NCI-H2227 (cell line): ENCODE results near the gene ADCY6.

Experiments used
- DNase-seq: peaks from one replicate; lab custom pipeline; 2025; ENCODE audit not compliant: unreplicated experiment; lab: John Stamatoyannopoulos, UW

The ADCY6 gene

DNA sequence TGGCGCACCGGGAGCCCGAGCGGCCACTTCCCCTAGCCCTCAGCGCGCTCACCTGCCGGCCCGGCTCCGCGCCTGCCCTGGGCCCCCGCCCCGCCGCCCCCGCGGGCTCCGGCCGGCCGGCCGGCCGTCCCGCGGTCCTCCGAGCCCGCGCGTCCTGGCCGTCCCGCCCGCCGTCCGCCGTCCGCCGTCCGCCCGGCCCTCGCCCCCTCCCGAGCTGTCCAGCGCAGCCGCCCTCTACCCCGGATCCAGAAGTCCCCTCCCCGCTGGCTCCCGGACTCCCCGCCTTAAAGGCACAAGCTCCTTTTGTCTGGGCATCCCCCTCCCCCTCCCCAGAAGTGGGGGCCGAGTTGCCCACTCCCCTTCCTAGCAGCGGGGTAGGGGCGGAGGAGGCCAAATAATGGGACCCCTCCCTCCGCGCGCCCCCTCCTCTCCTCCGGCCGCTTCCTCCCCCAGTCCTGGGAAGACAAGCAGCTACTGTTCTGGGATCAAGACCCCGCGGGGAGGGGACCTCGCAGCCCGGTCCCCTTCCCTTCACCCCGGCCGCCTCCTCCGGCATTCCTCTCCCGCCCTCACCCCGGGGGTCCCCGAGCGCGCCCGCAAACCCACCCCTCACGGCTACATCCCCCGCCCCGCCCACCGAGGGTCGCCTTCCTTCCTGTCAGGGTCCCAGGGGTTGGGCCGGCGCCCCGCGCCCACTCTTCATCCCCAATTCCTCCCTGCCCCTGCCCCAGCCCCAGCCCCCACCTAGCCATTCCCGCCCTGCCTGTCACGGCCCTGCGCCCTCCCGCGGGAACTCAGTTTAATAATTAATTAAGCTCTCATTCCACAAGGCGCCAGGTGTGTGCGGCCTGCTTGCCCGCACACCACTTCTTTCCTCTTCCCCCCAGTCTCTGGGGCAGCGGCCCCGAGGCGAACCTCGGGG, at the start of gene ADCY6:
Gene ADCY6 (minus strand): TSS at position 236 of the 922 bp plus-strand sequence. CDS start 5,655 bp downstream, outside the sequence.
- DNase-seq, result peak; percentile 43

GRCh38 chr12:48838048-48838447, 49.2 kb upstream of the ADCY6 start:
- DNase-seq, result no peak

DNA sequence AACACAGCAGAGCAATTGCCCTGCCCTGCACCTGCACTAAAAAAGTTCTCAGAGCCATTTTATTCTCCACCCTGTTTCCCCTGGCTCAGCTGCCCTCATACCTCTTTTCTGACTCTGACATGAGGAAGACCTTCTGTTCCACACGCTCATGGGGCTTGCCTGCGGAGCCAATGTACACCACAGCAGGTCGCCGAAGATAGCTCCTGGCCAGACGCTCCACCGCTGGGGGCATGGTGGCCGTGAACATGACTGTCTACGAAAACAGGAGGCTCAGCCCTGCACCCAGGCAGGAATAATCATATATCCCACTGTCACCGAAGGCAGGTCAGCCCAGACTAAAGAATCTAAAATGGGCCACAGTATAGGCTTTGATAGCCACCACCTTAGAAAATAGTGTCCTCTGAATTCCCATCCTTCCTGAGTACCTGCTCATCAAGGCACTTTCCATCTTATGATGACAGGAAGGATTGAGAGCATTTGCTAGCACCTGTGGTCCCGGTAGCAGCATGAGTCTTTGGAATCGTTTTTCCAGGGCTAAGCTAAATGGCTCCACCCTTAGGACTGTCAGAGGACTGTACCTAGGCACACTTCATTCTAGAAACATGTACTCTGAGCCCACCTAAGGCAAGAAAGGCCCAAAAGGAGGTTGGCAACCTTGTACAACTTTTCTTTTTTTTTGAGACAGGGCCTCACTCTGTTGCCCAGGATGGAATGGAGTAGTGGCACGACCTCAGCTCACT, 43.6 kb upstream of the ADCY6 start:
- DNase-seq, result no peak

- DNase-seq, result no peak
Measured at GRCh38 chr12:48831257-48831656, 42.4 kb upstream of the ADCY6 start.

- DNase-seq, result no peak
Measured at GRCh38 chr12:48828841-48829575, 40.1 kb upstream of the ADCY6 start.

- no peak for DNase-seq
Measured at GRCh38 chr12:48828293-48828692, 39.4 kb upstream of the ADCY6 start.

DNA sequence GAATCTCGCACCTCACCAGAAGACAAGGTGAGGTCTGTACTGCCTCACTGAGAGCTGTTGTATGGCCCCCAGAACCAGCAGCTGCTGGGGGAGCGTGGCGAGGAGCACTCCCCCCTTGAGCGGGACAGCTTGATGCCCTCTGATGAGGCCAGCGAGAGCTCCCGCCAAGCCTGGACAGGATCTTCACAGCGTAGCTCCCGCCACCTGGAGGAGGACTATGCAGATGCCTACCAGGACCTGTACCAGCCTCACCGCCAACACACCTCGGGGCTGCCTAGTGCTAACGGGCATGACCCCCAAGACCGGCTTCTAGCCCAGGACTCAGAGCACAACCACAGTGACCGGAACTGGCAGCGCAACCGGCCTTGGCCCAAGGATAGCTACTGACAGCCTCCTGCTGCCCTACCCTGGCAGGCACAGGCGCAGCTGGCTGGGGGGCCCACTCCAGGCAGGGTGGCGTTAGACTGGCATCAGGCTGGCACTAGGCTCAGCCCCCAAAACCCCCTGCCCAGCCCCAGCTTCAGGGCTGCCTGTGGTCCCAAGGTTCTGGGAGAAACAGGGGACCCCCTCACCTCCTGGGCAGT, 38.7 kb upstream of the ADCY6 start:
- no peak for DNase-seq

DNA sequence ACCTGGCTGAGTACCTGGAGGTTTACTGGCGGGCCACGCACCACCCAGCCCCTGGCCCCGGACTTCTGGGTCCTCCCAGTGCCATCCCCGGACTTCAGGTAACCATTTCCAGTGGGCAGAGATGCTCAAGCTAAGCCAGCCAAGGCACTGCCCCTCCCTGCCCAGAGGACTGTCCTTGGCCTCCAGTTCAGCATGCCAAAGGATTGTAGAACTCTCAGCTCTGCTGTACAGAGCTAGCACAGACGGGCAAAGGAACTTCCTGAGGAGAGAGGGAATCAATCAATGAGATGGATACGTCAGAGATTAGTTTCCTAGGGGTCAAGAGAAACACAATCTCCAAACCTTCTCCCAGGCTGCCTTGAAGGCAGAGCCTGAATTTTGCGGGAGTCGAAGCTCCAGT, 38.1 kb upstream of the ADCY6 start:
- DNase-seq, result no peak

- DNase-seq, result no peak
Measured at GRCh38 chr12:48826209-48826855, 37.4 kb upstream of the ADCY6 start.

- DNase-seq, result no peak
Measured at GRCh38 chr12:48824905-48825304, 36.0 kb upstream of the ADCY6 start.

- no peak for DNase-seq
Measured at GRCh38 chr12:48824112-48824511, 35.2 kb upstream of the ADCY6 start.

- DNase-seq, result no peak
Measured at GRCh38 chr12:48823281-48823680, 34.4 kb upstream of the ADCY6 start.

DNA sequence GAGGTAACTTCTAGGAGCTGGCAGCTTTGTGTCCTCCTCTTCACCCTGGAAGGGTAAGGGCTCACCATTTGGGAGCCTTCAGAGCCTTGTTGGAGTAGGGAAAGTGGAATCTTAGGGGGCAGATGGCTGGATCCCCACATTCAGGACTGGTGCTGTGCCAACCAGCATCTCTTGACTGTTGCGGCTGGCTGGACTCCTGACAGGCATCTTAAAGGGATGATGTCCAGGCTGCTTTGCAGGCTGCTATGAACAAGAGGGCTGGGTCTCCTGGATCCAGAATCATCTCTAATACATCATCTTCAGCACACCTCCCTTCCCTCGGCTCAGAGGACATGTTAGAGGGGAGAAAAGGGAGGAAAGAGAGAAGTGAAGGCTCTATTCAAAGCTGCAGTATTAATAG, 33.8 kb upstream of the ADCY6 start:
- no peak for DNase-seq

- no peak for DNase-seq
Measured at GRCh38 chr12:48822139-48822538, 33.2 kb upstream of the ADCY6 start.

DNA sequence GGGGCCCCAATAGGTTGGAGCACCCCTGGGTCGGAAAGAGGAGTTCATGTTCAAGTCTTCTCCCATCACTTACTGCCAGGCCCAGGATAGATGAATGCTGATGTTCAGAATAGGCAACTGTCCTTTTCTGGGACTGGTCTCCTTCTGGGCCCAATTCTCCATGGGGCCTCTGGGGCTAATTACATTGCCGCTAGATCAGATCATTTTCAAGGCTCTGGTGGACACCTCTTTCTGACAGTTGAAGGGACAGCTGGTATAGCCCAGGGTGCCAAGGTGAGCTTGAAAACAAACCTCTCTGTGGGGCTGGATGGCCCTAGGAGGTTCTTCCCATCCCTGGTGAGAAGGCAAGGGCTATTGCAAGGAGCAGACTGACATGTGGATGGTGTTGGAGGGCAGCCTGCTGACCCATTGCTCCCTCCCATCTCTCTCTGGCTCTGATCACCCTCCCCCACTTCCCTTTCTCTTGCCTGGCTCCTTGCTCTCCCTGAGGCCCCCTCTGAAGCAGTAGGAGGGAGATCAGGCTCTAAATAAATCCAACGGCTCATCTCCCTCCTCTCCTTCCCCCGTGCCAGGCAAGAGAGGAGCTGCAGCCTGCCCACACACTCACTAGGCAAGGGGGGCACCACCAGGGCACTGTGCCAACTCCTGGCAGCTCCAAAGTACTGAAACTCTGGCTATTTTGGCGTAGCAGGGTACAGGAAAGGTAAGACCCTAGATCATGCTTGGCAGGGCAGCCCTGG, 31.3 kb upstream of the ADCY6 start:
- DNase-seq, result no peak

- peak; percentile 66 for DNase-seq
Measured at GRCh38 chr12:48818831-48819590, 30.1 kb upstream of the ADCY6 start.

DNA sequence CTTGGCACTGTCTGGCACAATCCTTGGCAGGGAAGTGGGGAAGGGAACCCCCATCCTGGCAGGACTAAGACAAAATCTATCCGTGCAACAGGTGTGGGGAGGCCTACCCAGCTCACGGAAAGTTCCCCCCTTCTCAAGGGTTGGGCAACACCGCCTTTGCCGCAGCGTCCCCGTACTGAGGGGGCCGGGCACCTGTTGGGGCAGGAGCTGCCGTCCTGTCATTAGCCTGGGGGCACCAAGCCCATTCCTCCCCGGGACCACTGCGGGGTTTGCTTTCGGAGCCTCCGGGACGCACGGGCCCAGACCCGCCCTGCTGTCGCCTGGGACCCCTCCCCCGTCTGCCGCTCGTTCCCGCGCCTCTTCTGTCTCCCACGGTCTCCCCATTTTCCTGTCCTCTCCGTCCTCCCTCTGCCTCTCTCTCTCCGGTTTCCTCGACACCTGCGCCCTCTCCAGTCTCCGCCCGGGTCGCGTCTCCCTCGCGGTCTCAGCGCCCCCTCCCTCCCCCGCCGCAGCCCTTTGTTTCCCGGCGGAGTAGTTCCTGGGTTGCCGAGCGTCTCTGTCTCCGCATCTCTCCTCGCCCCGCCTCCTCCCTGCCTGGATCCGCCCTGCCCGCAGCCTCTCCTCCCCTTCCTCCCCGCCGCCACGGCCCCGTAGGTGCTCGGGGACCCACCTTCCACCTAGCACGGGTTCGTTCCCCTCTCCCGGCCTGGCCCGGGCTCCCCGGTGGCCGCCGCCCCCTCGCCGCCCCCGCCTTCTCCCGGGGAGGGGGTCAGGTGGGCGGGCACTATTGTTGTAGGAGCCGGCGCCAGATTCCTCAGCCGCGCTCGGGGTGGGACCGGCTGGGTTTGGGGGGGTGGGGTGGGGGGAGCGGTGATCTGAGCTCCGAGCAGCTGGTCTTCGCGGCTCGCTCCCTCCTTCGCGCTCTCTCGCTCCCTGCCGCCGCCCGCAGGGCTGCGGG, 29.3 kb upstream of the ADCY6 start, which contains the start of gene CACNB3:
Gene CACNB3 (plus strand): TSS at position 624 of the 958 bp plus-strand sequence. CDS start 434 bp downstream, outside the sequence.
- peak; percentile 86 for DNase-seq
